ENCODE measurements around the gene MAGI2.

The MAGI2 gene

GRCh38 chr7:78433421-78433820, 1020.0 kb downstream of the MAGI2 start:
- Histone ChIP-seq H3K36me3 (ENCODE audit: insufficient read depth, low read length) (no peaks in the 10 kb centered on the region), H3K4me2 (ENCODE audit: insufficient read depth, low read length) (no peak overlapping the region), H4K20me1 (ENCODE audit: insufficient read depth, low read length) (no peaks in the 10 kb centered on the region), H3K4me3 (ENCODE audit: low read depth in 1 of 2, low read length in 2 of 2) (no peak overlapping the region), H3K9ac (ENCODE audit: low read depth, low read length) (no peak overlapping the region), H3K79me2 (ENCODE audit: insufficient read depth, low read length) (no peaks in the 10 kb centered on the region), H2AFZ (ENCODE audit: low read depth, low read length) (no peak overlapping the region), H3K27ac (ENCODE audit: low read length) (no peak overlapping the region), H3K27me3 (ENCODE audit: insufficient read depth, low read length, poor library complexity) (no peaks in the 10 kb centered on the region), H3K4me1 (ENCODE audit: insufficient read depth, low read length) (no peaks in the 10 kb centered on the region), H3K9me3 (ENCODE audit: insufficient read depth, low read length, severe bottlenecking) (no peaks in the 10 kb centered on the region)
- DNase-seq (no peak), ATAC-seq (ENCODE audit: insufficient read depth, low read depth) (no peak)
- TF ChIP-seq EZH2 (IDR thresholded peaks at IDR 0.05; ENCODE audit: borderline replicate concordance, low read depth, low read length, severe bottlenecking) (no peak), CTCF (IDR thresholded peaks at IDR 0.05; ENCODE audit: borderline replicate concordance, extremely low read depth, low read length, poor library complexity, severe bottlenecking) (no peak)

DNA sequence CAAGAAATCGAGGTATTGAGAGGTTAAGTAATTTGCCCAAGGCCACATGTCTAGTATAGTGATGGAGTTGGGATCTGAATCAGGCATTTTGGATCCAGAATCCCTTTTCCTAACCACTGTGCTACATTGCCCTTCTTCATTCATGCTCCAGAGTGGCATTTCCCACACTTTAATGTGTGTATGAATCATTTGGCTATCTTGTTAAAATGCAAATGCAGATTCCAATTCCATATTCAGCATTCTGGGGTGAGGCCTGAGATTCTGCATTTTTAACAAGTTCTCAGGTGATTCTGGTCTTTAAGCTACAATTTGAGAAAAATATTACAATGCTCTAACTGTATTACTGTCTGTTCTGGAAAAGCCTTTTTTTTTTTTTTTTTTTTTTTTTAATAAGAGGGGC, 1023.6 kb downstream of the MAGI2 start:
- DNase-seq, result no peak
- Histone ChIP-seq H2AFZ (ENCODE audit: low read depth, low read length) (no peak overlapping the region), H3K4me2 (ENCODE audit: insufficient read depth, low read length) (no peak overlapping the region), H3K79me2 (ENCODE audit: insufficient read depth, low read length) (no peaks in the 10 kb centered on the region), H3K27ac (ENCODE audit: low read length) (no peak overlapping the region), H3K4me3 (ENCODE audit: low read depth in 1 of 2, low read length in 2 of 2) (no peak overlapping the region), H3K27me3 (ENCODE audit: insufficient read depth, low read length, poor library complexity) (no peaks in the 10 kb centered on the region), H3K9ac (ENCODE audit: low read depth, low read length) (no peak overlapping the region), H4K20me1 (ENCODE audit: insufficient read depth, low read length) (no peaks in the 10 kb centered on the region), H3K36me3 (ENCODE audit: insufficient read depth, low read length) (no peaks in the 10 kb centered on the region), H3K4me1 (ENCODE audit: insufficient read depth, low read length) (0 out of 2 replicates have a peak, but pooled peaks cover 3% of the 10 kb centered on the region), H3K9me3 (ENCODE audit: insufficient read depth, low read length, severe bottlenecking) (no peaks in the 10 kb centered on the region)
- ATAC-seq (ENCODE audit: insufficient read depth, low read depth), result no peak
- TF ChIP-seq EZH2 (IDR thresholded peaks at IDR 0.05; ENCODE audit: borderline replicate concordance, low read depth, low read length, severe bottlenecking), result no peak
- no peak for TF ChIP-seq CTCF (IDR thresholded peaks at IDR 0.05; ENCODE audit: borderline replicate concordance, extremely low read depth, low read length, poor library complexity, severe bottlenecking)

GRCh38 chr7:78427209-78427608, 1026.3 kb downstream of the MAGI2 start:
- peak; percentile 63; the same call in 2 of the 3 replicates for ATAC-seq (ENCODE audit: insufficient read depth, low read depth)
- no peaks in the 10 kb centered on the region for H3K79me2 ChIP-seq (ENCODE audit: insufficient read depth, low read length)
- no peaks in the 10 kb centered on the region for H3K9me3 ChIP-seq (ENCODE audit: insufficient read depth, low read length, severe bottlenecking)
- DNase-seq, result no peak
- H3K27ac ChIP-seq (ENCODE audit: low read length), result no peak overlapping the region
- no peak for TF ChIP-seq CTCF (IDR thresholded peaks at IDR 0.05; ENCODE audit: borderline replicate concordance, extremely low read depth, low read length, poor library complexity, severe bottlenecking)
- no peak for TF ChIP-seq EZH2 (IDR thresholded peaks at IDR 0.05; ENCODE audit: borderline replicate concordance, low read depth, low read length, severe bottlenecking)
- H3K36me3 ChIP-seq (ENCODE audit: insufficient read depth, low read length), result no peaks in the 10 kb centered on the region
- peak overlapping the region; percentile 49; the same call in 1 of the 2 replicates for H3K4me2 ChIP-seq (ENCODE audit: insufficient read depth, low read length)
- H3K27me3 ChIP-seq (ENCODE audit: insufficient read depth, low read length, poor library complexity), result no peaks in the 10 kb centered on the region
- 0 out of 2 replicates have a peak, but pooled peaks cover 3% of the 10 kb centered on the region for H3K4me1 ChIP-seq (ENCODE audit: insufficient read depth, low read length)
- peak overlapping the region; percentile 52; the same call in 1 of the 2 replicates for H2AFZ ChIP-seq (ENCODE audit: low read depth, low read length)
- no peak overlapping the region for H3K9ac ChIP-seq (ENCODE audit: low read depth, low read length)
- no peaks in the 10 kb centered on the region for H4K20me1 ChIP-seq (ENCODE audit: insufficient read depth, low read length)
- H3K4me3 ChIP-seq (ENCODE audit: low read depth in 1 of 2, low read length in 2 of 2), result no peak overlapping the region

DNA sequence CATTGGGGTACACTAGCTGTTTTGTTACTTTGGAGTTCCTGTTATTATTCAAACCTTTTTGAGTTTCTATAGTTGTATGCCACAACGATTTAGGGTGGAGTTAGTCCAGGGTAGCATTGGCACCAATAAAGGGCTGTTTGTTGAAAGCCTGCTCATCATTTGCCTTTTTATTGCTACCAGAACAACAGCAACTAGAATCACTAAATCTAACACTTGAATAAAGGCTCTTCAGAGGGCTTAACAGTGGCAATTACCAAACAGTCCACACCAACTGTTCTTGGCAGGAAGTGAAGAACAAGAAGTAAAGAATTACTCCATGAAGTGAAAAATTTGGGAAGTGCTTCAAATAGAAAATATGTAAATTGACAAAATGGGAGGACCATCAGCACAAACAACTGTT, 1033.5 kb downstream of the MAGI2 start:
- ATAC-seq (ENCODE audit: insufficient read depth, low read depth), result no peak
- no peak overlapping the region for H3K27ac ChIP-seq (ENCODE audit: low read length)

More for the DNA sequence above, 1033.5 kb downstream of the MAGI2 start:
- H3K79me2 ChIP-seq (ENCODE audit: insufficient read depth, low read length), result no peaks in the 10 kb centered on the region
- H3K9ac ChIP-seq (ENCODE audit: low read depth, low read length), result no peak overlapping the region
- no peaks in the 10 kb centered on the region for H3K9me3 ChIP-seq (ENCODE audit: insufficient read depth, low read length, severe bottlenecking)
- H3K4me2 ChIP-seq (ENCODE audit: insufficient read depth, low read length), result no peak overlapping the region
- H3K4me1 ChIP-seq (ENCODE audit: insufficient read depth, low read length), result no peaks in the 10 kb centered on the region
- TF ChIP-seq EZH2 (IDR thresholded peaks at IDR 0.05; ENCODE audit: borderline replicate concordance, low read depth, low read length, severe bottlenecking), result no peak
- no peak for TF ChIP-seq CTCF (IDR thresholded peaks at IDR 0.05; ENCODE audit: borderline replicate concordance, extremely low read depth, low read length, poor library complexity, severe bottlenecking)
- no peaks in the 10 kb centered on the region for H4K20me1 ChIP-seq (ENCODE audit: insufficient read depth, low read length)
- H3K36me3 ChIP-seq (ENCODE audit: insufficient read depth, low read length), result no peaks in the 10 kb centered on the region
- H3K4me3 ChIP-seq (ENCODE audit: low read depth in 1 of 2, low read length in 2 of 2), result no peak overlapping the region
- DNase-seq, result no peak
- H2AFZ ChIP-seq (ENCODE audit: low read depth, low read length), result no peak overlapping the region
- peaks cover 3% of the 10 kb centered on the region for H3K27me3 ChIP-seq (ENCODE audit: insufficient read depth, low read length, poor library complexity)

Measured in DND-41 (cell line).